Gastroesophageal sphincter (tissue), 3 donors: Measurements from ENCODE around the gene SLC5A7.

Experiments
- CTCF ChIP-seq, 4 experiments: fragments of 200-600 bp in 2 of 4; fragments of 450-650 bp in 2 of 4; sonication (generic) in 1 of 4; IDR thresholded peaks; one replicate each; pipeline ENCODE4 v1.5.1; 2017 to 2019; ENCODE audit warnings: antibody characterized with exemption in 4 of 4, mild to moderate bottlenecking in 2 of 4, moderate library complexity in 2 of 4
- EP300 ChIP-seq: sonication (generic); formaldehyde crosslinking; IDR thresholded peaks from one replicate; pipeline ENCODE4 v1.6.1; 2017; ENCODE audit warnings: antibody characterized with exemption, mild to moderate bottlenecking
- POLR2A ChIP-seq, 2 donors: fragments of 450-650 bp; IDR thresholded peaks; one replicate each; pipeline ENCODE4 v1.6.1; 2017; ENCODE audit warnings: antibody characterized with exemption in 2 of 2, mild to moderate bottlenecking in 2 of 2, moderate library complexity in 1 of 2
- POLR2AphosphoS5 ChIP-seq: sonication (generic); formaldehyde crosslinking; IDR thresholded peaks from one replicate; pipeline ENCODE4 v1.6.1; 2017; ENCODE audit warnings: antibody characterized with exemption

- TF ChIP-seq EP300 = no peak
- no peak for TF ChIP-seq CTCF (IDR thresholded peaks at IDR 0.05)
- no peak for TF ChIP-seq POLR2AphosphoS5
- no peak for TF ChIP-seq POLR2A (IDR thresholded peaks at IDR 0.05)
Measured at GRCh38 chr2:107964185-107964584, 22.1 kb upstream of the SLC5A7 start.
